Glutamatergic neuron (in vitro differentiated cells): Measurements from ENCODE around the gene ANGPTL7. TPM values are rescaled to one million over a fixed set of nuclear protein-coding genes. Genes with fewer than 3 reads are reported as not detected.

ENCODE experiments used
- DNase-seq: peaks from one replicate; pipeline ENCODE4 v3.0.0; 2022
- H3K27ac Mint-ChIP-seq: one replicate; pipeline ENCODE4 v1.8.0; 2020; ENCODE audit warnings: mild to moderate bottlenecking, mixed read lengths, inconsistent platforms; ENCODE audit not compliant: unreplicated experiment
- H3K27me3 Mint-ChIP-seq: one replicate; pipeline ENCODE4 v1.8.0; 2020; ENCODE audit warnings: mild to moderate bottlenecking, moderate library complexity, mixed read lengths, inconsistent platforms; ENCODE audit not compliant: unreplicated experiment
- H3K36me3 Mint-ChIP-seq: one replicate; pipeline ENCODE4 v1.8.0; 2020; ENCODE audit warnings: mild to moderate bottlenecking, mixed read lengths, inconsistent platforms; ENCODE audit not compliant: unreplicated experiment
- H3K4me1 Mint-ChIP-seq: one replicate; pipeline ENCODE4 v1.8.0; 2020; ENCODE audit warnings: mild to moderate bottlenecking, low read depth, mixed read lengths, inconsistent platforms; ENCODE audit not compliant: unreplicated experiment
- H3K4me3 Mint-ChIP-seq: one replicate; pipeline ENCODE4 v1.8.0; 2020; ENCODE audit warnings: mild to moderate bottlenecking, mixed read lengths, inconsistent platforms; ENCODE audit not compliant: unreplicated experiment
- H3K9me3 Mint-ChIP-seq: one replicate; pipeline ENCODE4 v1.8.0; 2020; ENCODE audit warnings: mild to moderate bottlenecking, moderate library complexity, mixed read lengths, inconsistent platforms; ENCODE audit not compliant: unreplicated experiment
- CTCF ChIP-seq: fragments of 200-600 bp; sonication (generic); IDR thresholded peaks from one replicate; pipeline ENCODE4 v1.5.0; 2021; ENCODE audit not compliant: partially characterized antibody, unreplicated experiment
- total RNA-seq: library from RNA; stranded (reverse); fragmentation: NEBNext Ultra II Directional; extraction: Animal tissue kit (Norgen Biotek cat#: 25700); gene quantifications from one replicate; pipeline ENCODE4 v1.2.1, GENCODE V29; 2021; ENCODE audit not compliant: unreplicated experiment

ANGPTL7 gene
- total RNA-seq, 1 donor from 2014 or later = not detected

DNA sequence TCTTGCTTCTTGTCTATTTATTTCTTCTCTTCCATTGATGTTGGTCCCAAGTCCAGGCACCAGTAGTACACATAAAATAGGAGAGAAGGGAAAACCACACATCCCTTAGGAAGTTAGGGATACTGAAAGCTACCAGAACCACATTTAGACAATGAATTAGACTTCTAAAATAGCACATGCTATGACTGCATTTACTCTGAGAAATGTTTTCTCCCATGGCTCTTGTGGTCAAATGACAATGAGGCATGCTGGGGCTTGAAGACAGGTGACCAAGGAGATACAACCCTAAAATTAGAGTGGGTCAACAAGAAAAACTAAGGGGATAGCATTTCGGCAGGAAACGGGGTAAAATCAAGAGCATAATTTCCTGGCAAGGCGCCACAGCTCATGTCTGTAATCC lies 56.1 kb downstream of the ANGPTL7 start:
- peaks cover 3% of the 10 kb centered on the region for H3K9me3 Mint-ChIP-seq
- H3K4me3 Mint-ChIP-seq = no peak overlapping the region
- no peak overlapping the region for H3K27ac Mint-ChIP-seq
- H3K36me3 Mint-ChIP-seq = peaks cover under 1% of the 10 kb centered on the region
- no peak for TF ChIP-seq CTCF
- peaks cover 2% of the 10 kb centered on the region for H3K27me3 Mint-ChIP-seq
- H3K4me1 Mint-ChIP-seq = no peaks in the 10 kb centered on the region
- no peak for DNase-seq

Other genes with a start within 250 kb of the ANGPTL7 start
- 161 TPM for gene TARDBP, start 176.7 kb upstream of the ANGPTL7 start, total RNA-seq
- gene MASP2, start 142.1 kb upstream of the ANGPTL7 start, total RNA-seq = not detected
- 79.4 TPM for gene SRM, start 129.3 kb upstream of the ANGPTL7 start, total RNA-seq
- 111 TPM for gene EXOSC10, start 89.5 kb upstream of the ANGPTL7 start, total RNA-seq
- 82.4 TPM for gene MTOR, start 73.2 kb downstream of the ANGPTL7 start, total RNA-seq
- gene UBIAD1, start 83.8 kb downstream of the ANGPTL7 start, total RNA-seq = 22.7 TPM